KOPT-K1 (cell line): ENCODE data around the gene ARVCF.
"Not testable (repeated sequence)": the region's sequence is repeated elsewhere in the genome, so short reads cannot be mapped to it uniquely, and the experiment has no call there.

ENCODE experiments used
- H3K27ac ChIP-seq: fragments of 200-600 bp; sonication (generic); 2 replicates; pipeline ENCODE4 v1.5.1; 2016; ENCODE audit warnings: antibody characterized with exemption, mild to moderate bottlenecking, low read depth, low read length; ENCODE audit not compliant: poor library complexity, severe bottlenecking
- H3K36me3 ChIP-seq: fragments of 200-600 bp; sonication (generic); 2 replicates; pipeline ENCODE4 v1.5.1; 2017; ENCODE audit warnings: antibody characterized with exemption, mild to moderate bottlenecking, low read length, moderate library complexity; ENCODE audit not compliant: insufficient read depth
- H3K9me3 ChIP-seq: fragments of 200-600 bp; sonication (generic); 2 replicates; pipeline ENCODE4 v1.5.1; 2017; ENCODE audit warnings: antibody characterized with exemption, low read length, mild to moderate bottlenecking; ENCODE audit not compliant: insufficient read depth, poor library complexity, severe bottlenecking

The ARVCF gene

GRCh38 chr22:19933341-19934241 lies 83.0 kb downstream of the ARVCF start:
- Histone ChIP-seq H3K27ac (no peak overlapping the region), H3K36me3 (no peaks in the 10 kb centered on the region)

DNA sequence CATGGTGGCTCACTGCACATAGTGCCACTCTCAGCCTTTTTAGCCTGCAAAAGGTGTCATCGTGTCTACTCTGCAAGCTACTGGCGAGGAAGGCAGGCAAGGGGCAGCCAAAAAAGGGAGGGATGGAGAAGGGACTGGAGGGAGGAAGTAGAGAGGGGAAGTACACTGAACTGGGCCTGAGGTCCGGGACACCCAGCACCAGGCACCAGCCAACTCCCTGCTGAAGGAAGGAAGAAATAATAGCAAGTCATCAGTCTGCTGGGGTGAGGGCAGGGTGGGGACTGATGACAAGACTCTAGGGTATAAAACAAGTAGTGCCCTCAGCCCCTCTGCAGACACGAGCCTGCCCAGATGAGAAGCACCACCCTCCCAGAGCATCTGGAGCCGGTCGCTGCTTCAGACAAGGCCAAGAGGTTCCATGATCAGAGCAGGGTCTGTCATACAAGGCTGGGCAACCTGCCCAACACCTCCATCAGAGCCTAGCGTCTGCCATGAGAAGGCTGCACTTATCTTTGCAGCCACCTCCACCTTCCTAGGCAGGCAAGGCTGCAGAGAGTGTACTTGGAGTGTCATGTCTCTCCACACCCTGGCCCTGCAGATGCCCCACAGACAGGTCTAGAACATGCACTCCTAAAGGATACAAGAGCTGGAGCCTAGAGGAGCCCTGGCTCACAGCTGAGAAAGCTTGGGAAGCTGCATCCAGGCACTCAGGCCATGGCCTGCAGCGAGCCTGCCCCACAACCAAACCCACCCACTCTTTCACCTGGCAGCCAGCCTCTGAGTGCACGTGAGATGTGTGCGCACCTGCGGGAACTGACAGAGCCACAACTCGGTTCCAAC lies 84.0 kb downstream of the ARVCF start:
- Histone ChIP-seq H3K36me3 (no peaks in the 10 kb centered on the region), H3K9me3 (peaks cover 22% of the 10 kb centered on the region), H3K27ac (no peak overlapping the region)

More at GRCh38 chr22:19933341-19934241, 83.0 kb downstream of the ARVCF start:
- peaks cover 22% of the 10 kb centered on the region for H3K9me3 ChIP-seq

- no peaks in the 10 kb centered on the region for H3K36me3 ChIP-seq
- no peak overlapping the region for H3K27ac ChIP-seq
- peaks cover 19% of the 10 kb centered on the region for H3K9me3 ChIP-seq
These were observed 85.1 kb downstream of the ARVCF start for GRCh38 chr22:19931514-19931913.

DNA sequence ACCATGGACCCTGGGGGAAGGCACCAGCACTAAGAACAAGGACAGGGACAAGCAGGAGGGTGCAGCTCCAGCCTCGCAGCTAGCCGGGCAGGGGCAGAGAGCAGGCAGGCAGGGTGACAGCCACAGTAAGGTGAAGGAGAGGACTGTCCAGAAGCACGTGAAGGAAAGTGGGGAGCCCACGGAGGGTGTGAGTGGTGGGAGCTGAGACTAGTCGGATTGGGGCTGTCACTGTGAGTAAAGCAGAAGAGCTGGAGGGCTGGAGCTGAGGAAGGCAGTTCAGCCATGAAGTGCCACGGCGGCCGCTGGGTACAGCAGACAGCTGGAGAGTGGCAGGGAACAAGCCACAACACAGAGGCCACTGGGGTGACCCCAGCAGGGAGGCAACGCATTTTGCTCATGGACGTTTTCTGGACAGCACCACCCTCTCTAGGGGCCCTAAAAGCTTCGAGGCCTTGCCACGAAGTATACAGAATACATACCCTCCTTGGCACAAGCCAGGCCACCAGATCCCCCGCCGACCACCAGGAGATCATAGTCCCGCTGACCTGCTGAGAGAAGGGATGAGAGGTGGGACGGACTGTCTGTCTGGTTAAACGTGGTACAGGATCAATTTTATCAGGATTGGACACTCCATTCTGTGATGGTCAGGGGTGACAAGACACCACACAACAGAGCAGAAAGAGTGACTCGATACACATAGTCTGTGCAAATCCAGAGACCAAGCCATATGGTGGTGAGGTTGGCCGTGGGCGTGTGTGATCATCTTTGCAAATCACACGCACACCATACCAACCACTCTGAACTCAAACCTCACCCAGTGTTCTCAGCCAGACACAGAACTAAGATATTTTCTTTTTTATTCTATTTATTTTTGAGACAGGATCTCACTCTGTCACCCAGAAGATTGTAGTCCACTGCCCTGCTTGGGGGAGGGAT lies 85.8 kb downstream of the ARVCF start:
- peaks cover 12% of the 10 kb centered on the region for H3K9me3 ChIP-seq
- no peaks in the 10 kb centered on the region for H3K36me3 ChIP-seq
- no peak overlapping the region for H3K27ac ChIP-seq

GRCh38 chr22:19929586-19930550 lies 86.8 kb downstream of the ARVCF start:
- Histone ChIP-seq H3K36me3 (no peaks in the 10 kb centered on the region), H3K27ac (no peak overlapping the region), H3K9me3 (peaks cover 3% of the 10 kb centered on the region)

DNA sequence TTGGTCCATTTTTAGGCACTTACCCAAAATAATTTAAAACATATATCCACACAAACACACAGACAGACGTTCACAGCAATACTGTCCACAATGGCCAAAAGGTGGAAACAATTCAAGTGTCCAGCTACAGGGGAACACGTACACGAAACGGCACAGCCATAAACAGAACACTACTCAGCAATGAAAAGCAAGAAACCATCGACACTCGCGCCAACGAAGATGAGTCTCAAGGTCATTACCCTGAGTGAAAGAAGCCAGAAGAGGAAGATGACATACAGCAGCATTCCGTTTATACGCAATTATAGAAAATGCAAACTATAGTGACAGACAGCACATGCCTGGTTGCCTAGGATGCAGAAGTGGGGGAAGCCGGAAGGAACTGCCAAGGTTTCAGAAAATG lies 88.4 kb downstream of the ARVCF start:
- Histone ChIP-seq H3K36me3 (no peaks in the 10 kb centered on the region), H3K9me3 (no peaks in the 10 kb centered on the region), H3K27ac (no peak overlapping the region)

- Histone ChIP-seq H3K27ac (no peak overlapping the region), H3K36me3 (no peaks in the 10 kb centered on the region), H3K9me3 (no peaks in the 10 kb centered on the region)
These were observed 88.9 kb downstream of the ARVCF start for GRCh38 chr22:19927696-19928095.

GRCh38 chr22:19926028-19926427 lies 90.6 kb downstream of the ARVCF start:
- H3K27ac ChIP-seq, H3K9me3 ChIP-seq, H3K36me3 ChIP-seq: not testable (repeated sequence)

DNA sequence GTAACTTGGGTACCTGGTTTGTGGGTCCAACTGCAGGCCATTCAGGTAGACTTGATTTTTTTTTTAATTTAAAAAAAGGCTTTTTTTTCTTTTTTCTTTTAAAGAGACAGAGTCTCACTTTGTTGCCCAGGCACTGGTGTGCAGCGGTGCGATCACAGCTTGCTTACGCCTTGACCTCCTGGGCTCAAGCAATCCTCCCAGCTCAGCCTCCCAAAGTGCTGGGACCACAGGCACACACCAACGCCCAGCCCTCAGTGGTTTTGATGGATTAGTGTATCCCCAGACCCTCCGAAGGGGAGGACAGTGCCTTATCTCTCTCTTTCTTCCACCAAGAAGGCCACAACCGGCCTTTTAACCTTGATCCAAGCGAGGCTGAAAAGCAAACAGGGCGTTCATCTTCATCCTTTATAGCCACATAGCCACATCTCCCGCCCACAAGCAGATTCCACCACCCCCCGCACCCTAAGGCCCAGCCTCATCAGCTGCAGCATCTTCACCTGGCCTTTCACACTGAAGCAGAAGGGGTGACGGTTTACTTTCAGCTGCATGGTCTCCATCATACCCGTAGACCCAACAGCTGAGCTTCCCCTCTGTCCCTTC lies 92.6 kb downstream of the ARVCF start:
- Histone ChIP-seq H3K27ac (no peak overlapping the region), H3K9me3 (no peaks in the 10 kb centered on the region), H3K36me3 (no peaks in the 10 kb centered on the region)

DNA sequence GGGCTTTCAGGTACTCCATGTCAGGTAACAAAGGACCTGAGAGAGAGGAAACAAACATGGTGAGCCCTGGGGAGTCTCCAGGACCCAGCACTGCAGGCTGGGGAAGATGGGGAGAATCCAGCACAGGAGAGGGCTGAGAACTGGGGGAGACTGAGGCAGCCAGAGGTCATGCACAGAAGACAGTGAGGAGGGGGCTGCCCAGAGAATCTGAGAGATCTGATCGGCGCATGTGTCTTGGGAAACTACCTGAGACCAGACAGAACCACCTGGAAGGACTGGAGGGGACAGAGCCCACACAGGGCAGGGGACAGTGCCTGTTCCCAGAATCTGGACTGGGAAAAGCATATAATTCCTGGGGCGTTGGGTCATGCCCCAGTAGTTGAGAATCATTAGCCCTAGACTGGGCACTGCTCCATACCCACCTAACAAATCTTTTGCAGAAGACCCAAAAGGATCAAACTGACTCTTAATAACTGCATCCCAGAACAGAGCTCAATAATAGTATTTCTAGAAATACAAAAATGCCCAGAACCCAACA lies 95.0 kb downstream of the ARVCF start:
- Histone ChIP-seq H3K27ac (no peak overlapping the region), H3K9me3 (no peaks in the 10 kb centered on the region)

More for the DNA sequence above, 95.0 kb downstream of the ARVCF start:
- H3K36me3 ChIP-seq: 0 out of 2 replicates have a peak, but pooled peaks cover 4% of the 10 kb centered on the region
